GM12874 (cell line): ENCODE measurements around the gene LENG9.

Experiments
- CTCF ChIP-seq: IDR thresholded peaks from 2 replicates; pipeline ENCODE4 v1.5.1; 2011; ENCODE audit warnings: low read depth, mild to moderate bottlenecking, control low read depth, low read length, moderate library complexity; ENCODE audit not compliant: insufficient read depth

The LENG9 gene

GRCh38 chr19:54465426-54466109 lies 2.0 kb upstream of the LENG9 start:
- TF ChIP-seq CTCF: no peak

- TF ChIP-seq CTCF: no peak
Measured at GRCh38 chr19:54464630-54465425, 1.2 kb upstream of the LENG9 start.

GRCh38 chr19:54464044-54464629 lies 559 bp upstream of the LENG9 start:
- no peak for TF ChIP-seq CTCF

- TF ChIP-seq CTCF: no peak
Measured at GRCh38 chr19:54462655-54463530, 685 bp downstream of the LENG9 start.

GRCh38 chr19:54462047-54462654 lies 1.4 kb downstream of the LENG9 start:
- TF ChIP-seq CTCF: no peak

- TF ChIP-seq CTCF: no peak
Measured at GRCh38 chr19:54461613-54462012, 2.0 kb downstream of the LENG9 start.
